ENCODE measurements around the gene RO60. TPM values are rescaled to one million over a fixed set of nuclear protein-coding genes. Genes with fewer than 3 reads are reported as not detected.
"Not testable (repeated sequence)": the region's sequence is repeated elsewhere in the genome, so short reads cannot be mapped to it uniquely, and the experiment has no call there.

The RO60 gene
- total RNA-seq, result 10 to 100 TPM; 67.5 to 71.2 TPM
- 100 to 1,000 TPM in 2 of 3 donors, 10 to 100 TPM in 1; 89.4 to 128 (median 104) TPM for polyA plus RNA-seq
- 58.1 to 150 (median 122) reads per million in 6 experiments for total RNA-seq

DNA sequence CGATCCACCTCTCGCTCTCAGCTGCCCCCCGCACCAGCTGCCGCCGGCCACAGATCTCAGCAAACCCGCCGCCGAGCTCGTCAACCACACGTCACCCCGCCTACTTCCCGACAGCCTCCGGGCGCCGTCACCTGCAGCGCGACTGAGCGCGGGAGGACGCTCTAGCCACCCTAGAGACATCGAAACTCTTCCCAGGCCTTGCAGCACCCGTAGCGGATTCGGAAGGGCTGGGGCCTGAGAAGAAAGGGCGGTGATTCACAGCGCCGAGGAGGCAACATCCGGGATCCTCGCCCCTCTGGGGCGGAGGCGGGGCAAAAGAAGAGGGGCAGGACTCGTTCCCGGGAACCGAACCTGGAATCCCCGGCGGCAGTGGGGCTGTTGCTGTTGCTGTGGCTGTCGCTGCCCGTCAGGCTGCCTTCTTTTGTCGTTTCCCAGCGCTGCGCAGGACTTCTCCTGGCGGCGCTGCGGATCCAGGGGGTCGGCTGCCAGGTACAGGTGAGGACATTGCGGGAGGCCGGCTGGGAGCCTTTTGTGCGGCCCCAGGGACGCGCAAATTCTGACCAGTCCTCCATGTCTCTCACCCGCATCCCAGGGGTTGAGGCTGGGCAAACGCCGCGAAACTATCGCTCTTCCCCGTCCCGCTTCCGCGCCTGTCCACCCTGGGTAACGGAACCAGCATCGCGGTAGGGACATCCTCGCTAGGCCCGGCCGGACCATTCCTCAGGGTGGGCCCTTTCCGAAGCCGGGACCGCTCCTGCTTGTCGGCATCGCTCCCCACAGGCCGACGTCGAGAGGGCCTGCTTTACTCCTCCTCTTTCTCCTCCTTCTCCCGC is at the start of gene RO60, which contains the start of gene UCHL5:
TSS of gene RO60 (plus strand) at position 331 of the 833 bp plus-strand sequence. CDS start 9,443 bp downstream, outside the sequence.
TSS of gene UCHL5 (minus strand) at position 79 of the 833 bp plus-strand sequence. CDS start 100 bp downstream, outside the sequence.
- H3K4me3 Mint-ChIP-seq, result peak within 1 kb of the TSS; percentile 92 to 100 (median 98)
- H3K36me3 Mint-ChIP-seq, result peaks cover 0 to 5% (median 2%) of the 10 kb centered on the region in 3 donors
- peaks cover 28 to 71% (median 64%) of the 10 kb centered on the region in 4 donors for H3K4me1 Mint-ChIP-seq
- POLR2A ChIA-PET, result interaction anchor here (0.6 to 1.7 kb wide), 8 partner anchors 11 to 256 kb away, joined by 3 to 30 read pairs (median 4); partner anchors contain the start of genes CDC73 and RGS2
- no peaks in the 10 kb centered on the region for H3K9me3 Mint-ChIP-seq
- peak within 1 kb of the TSS; percentile 96 to 100 (median 98) for H3K27ac Mint-ChIP-seq
- DNase-seq (peak; percentile 82 to 96 (median 92)), ATAC-seq (peak; percentile 95 to 96)
- no peaks in the 10 kb centered on the region for H3K27me3 Mint-ChIP-seq

DNA sequence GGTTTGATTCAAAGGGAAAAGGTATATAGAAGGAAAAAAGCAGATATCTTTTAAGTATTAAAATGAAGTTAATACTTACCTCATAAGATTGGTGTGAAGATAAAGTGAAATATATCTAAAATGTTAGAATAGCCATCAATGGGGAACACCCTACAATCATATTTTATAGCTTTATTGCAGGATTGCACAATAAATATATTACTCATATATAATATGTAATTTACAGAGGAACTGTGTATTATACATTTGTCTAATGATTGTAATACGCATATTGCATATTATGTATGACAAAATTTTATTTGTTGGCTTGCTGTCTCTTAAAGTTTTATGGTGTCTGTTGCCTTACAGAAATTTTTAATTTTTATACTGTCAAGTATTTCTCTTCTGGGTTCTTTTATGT is 48.0 kb upstream of the RO60 start:
- DNase-seq (no peak), ATAC-seq (no peak)
- Mint-ChIP-seq H3K9me3 (peaks cover 0 to 5% (median 0%) of the 10 kb centered on the region in 9 donors), H3K4me1 (no peaks in the 10 kb centered on the region), H3K27ac (peak overlapping the region in 1 of 10 donors; percentile 24), H3K36me3 (peaks cover 0 to 11% (median 8%) of the 10 kb centered on the region in 3 donors), H3K27me3 (no peaks in the 10 kb centered on the region), H3K4me3 (no peak overlapping the region)
- POLR2A ChIA-PET, result no interaction called here

- POLR2A ChIA-PET, result no interaction called here
- H3K4me3 Mint-ChIP-seq, result no peak overlapping the region
- ATAC-seq, result no peak
These were observed 46.4 kb upstream of the RO60 start for GRCh38 chr1:193013005-193013404.

DNA sequence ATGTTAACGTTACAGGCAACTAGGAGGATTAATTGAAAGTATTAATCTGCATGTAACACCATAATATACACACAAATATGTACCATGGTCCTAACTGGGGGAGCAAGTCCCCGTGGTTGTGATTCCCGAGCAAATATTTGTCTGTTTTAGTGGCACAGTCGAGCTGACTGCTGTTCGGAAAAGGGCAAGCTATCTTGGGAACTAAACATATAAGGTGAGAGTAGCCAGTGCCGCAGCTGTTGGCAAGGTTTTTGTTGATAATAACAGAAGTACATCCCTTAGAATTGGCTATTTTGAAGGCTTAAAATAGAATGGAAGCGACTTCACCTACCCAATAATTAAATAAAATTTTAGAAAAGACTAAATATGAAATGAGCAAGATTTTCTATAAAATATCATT is 45.7 kb upstream of the RO60 start:
- Mint-ChIP-seq H3K36me3 (peaks cover 0 to 14% (median 3%) of the 10 kb centered on the region in 3 donors), H3K27ac (no peak overlapping the region), H3K4me3 (no peak overlapping the region), H3K27me3 (no peaks in the 10 kb centered on the region), H3K4me1 (no peaks in the 10 kb centered on the region), H3K9me3 (no peaks in the 10 kb centered on the region)
- ATAC-seq, result no peak
- no peak for DNase-seq
- POLR2A ChIA-PET, result no interaction called here

More at GRCh38 chr1:193013005-193013404, 46.4 kb upstream of the RO60 start:
- no peaks in the 10 kb centered on the region for H3K9me3 Mint-ChIP-seq
- H3K4me1 Mint-ChIP-seq, result no peaks in the 10 kb centered on the region
- DNase-seq, result no peak
- no peak overlapping the region for H3K27ac Mint-ChIP-seq
- no peaks in the 10 kb centered on the region for H3K27me3 Mint-ChIP-seq
- H3K36me3 Mint-ChIP-seq, result peaks cover 0 to 12% (median 3%) of the 10 kb centered on the region in 3 donors

DNA sequence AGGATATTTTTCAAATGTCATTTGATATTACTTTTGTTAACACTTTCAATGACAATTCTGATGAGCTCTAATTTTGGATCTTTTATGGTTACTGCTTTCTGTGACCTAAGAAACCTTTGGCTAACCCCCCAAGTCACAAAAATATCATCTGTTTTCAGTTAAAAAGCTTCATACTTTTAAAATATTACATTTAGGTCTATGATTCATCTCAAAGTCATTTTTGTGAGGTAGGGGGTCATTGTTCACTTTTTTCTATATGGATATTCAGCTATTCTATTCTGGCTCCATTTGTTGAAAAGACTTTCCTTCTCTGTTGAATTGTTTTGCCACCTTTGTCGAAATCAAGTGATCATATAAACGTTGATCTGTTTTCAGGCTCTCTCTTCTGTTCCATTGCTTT is 45.0 kb upstream of the RO60 start:
- no peaks in the 10 kb centered on the region for H3K9me3 Mint-ChIP-seq
- H3K27me3 Mint-ChIP-seq, result no peaks in the 10 kb centered on the region
- DNase-seq (no peak), ATAC-seq (no peak)
- H3K27ac Mint-ChIP-seq, result no peak overlapping the region
- no peaks in the 10 kb centered on the region for H3K4me1 Mint-ChIP-seq
- H3K36me3 Mint-ChIP-seq, result peaks cover 0 to 14% (median 3%) of the 10 kb centered on the region in 3 donors
- H3K4me3 Mint-ChIP-seq, result no peak overlapping the region
- POLR2A ChIA-PET, result no interaction called here

DNA sequence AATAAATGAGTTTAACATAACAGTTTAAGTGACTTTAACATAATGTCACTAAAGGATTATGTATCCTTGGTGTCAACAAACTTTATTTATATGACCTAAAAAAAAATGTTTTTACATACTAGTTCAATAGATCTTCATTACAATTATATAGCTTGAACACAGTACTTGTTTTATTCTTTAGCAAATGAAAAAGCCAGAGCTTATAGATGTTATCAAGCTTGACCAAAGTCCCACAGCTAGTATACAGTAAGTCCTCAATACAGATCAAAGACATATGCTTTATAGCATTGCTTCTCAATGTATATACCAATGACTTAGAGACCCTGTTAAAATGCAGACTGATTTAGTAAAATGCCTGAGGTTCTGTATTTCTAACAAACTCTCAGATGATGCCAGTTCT is 42.6 kb upstream of the RO60 start:
- Mint-ChIP-seq H3K4me1 (no peaks in the 10 kb centered on the region), H3K27me3 (no peaks in the 10 kb centered on the region), H3K4me3 (no peak overlapping the region), H3K27ac (no peak overlapping the region), H3K36me3 (peaks cover 0 to 24% (median 5%) of the 10 kb centered on the region in 3 donors), H3K9me3 (no peaks in the 10 kb centered on the region)
- POLR2A ChIA-PET, result no interaction called here
- no peak for ATAC-seq
- DNase-seq, result no peak

GRCh38 chr1:193019442-193020026 is 39.9 kb upstream of the RO60 start:
- no peak for ATAC-seq
- no peaks in the 10 kb centered on the region for H3K4me1 Mint-ChIP-seq
- no peaks in the 10 kb centered on the region for H3K9me3 Mint-ChIP-seq
- no peaks in the 10 kb centered on the region for H3K27me3 Mint-ChIP-seq
- no peak overlapping the region for H3K27ac Mint-ChIP-seq
- POLR2A ChIA-PET, result no interaction called here
- peak in 3 of 10 donors; percentile 33 to 40 (median 37) for DNase-seq
- peaks cover 4 to 37% (median 8%) of the 10 kb centered on the region in 3 donors for H3K36me3 Mint-ChIP-seq
- H3K4me3 Mint-ChIP-seq, result no peak overlapping the region

GRCh38 chr1:193025218-193025617 is 34.2 kb upstream of the RO60 start:
- no peak overlapping the region for H3K4me3 Mint-ChIP-seq
- H3K4me1 Mint-ChIP-seq, result peaks cover 0 to 3% (median 0%) of the 10 kb centered on the region in 4 donors
- H3K9me3 Mint-ChIP-seq, result no peaks in the 10 kb centered on the region
- POLR2A ChIA-PET, result no interaction called here
- no peak overlapping the region for H3K27ac Mint-ChIP-seq
- ATAC-seq, result no peak
- no peaks in the 10 kb centered on the region for H3K27me3 Mint-ChIP-seq
- DNase-seq, result no peak
- H3K36me3 Mint-ChIP-seq, result peaks cover 4 to 60% (median 8%) of the 10 kb centered on the region in 3 donors

DNA sequence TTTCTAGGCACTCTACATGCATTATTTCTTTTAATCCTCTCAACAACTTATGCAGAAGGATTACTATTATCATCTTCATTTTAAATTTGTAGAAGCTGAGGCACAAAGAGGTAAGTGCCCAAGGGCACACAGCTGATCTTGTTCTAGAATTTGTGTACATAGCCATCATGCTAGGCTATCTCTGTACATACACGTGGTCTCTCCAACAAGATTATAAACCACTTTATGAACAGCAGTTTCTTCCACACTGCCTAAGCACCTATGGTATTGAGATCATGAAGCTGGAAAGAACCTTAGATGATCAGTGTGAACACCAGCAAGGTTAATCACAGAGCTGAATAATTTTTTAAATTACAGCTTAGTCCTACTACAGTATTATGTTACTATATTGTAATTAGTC is 29.1 kb upstream of the RO60 start:
- Mint-ChIP-seq H3K36me3 (peaks cover 0 to 47% (median 6%) of the 10 kb centered on the region in 3 donors), H3K27me3 (no peaks in the 10 kb centered on the region), H3K4me1 (peaks cover 9 to 13% (median 11%) of the 10 kb centered on the region in 4 donors), H3K4me3 (no peak overlapping the region), H3K27ac (no peak overlapping the region), H3K9me3 (no peaks in the 10 kb centered on the region)
- POLR2A ChIA-PET, result no interaction called here
- no peak for DNase-seq
- no peak for ATAC-seq

DNA sequence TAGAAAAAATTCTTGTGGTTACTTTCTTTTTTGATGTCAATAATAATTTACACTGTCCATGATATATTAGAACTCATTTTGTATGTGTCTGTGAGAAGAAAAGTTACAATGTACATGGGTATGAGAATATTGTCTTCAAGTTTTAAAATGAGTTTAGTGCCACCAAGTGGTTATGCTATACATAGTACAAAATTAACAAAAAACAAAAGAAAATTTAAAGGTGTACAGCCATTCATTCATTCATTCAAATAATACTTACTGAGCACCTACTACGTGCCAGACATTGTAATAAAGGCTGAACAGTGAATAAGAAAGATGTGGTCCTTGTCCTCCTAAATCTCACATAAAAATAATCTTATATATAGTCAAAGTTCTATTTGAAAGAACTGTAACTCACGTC is 28.0 kb upstream of the RO60 start:
- H3K27ac Mint-ChIP-seq, result no peak overlapping the region
- H3K9me3 Mint-ChIP-seq, result no peaks in the 10 kb centered on the region
- DNase-seq (peak in 2 of 10 donors; percentile 2 to 10), ATAC-seq (peak in 1 of 2 donors; percentile 39)
- peaks cover 9 to 24% (median 19%) of the 10 kb centered on the region in 4 donors for H3K4me1 Mint-ChIP-seq
- no peak overlapping the region for H3K4me3 Mint-ChIP-seq
- H3K27me3 Mint-ChIP-seq, result no peaks in the 10 kb centered on the region
- H3K36me3 Mint-ChIP-seq, result peaks cover 0 to 42% (median 6%) of the 10 kb centered on the region in 3 donors
- POLR2A ChIA-PET, result no interaction called here

DNA sequence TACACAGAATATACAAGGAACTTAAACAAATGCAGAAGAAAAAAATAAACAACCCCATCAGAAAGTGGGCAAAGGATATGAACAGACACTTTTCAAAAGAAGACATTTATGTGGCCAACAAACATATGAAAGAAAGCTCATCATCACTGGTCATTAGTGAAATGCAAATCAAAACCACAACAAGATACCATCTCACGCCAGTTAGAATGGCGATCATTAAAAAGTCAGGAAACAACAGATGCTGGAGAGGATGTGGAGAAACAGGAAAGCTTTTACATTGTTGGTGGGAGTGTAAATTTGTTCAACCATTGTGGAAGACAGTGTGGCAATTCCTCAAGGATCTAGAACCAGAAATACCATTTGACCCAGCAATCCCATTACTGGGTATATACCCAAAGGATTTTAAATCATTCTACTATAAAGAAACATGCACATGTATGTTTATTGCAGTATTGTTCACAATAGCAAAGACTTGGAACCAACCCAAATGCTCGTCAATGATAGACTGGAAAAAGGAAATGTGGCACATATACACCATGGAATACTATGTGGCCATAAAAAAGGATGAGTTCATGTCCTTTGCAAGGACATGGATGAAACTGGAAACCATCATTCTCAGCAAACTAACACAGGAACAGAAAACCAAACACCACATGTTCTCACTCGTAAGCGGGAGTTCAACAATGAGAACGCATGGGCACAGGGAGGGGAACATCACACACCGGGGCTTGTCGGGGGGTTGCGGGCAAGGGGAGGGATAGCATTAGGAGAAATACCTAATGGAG is 26.6 kb upstream of the RO60 start:
- H3K4me3 Mint-ChIP-seq, POLR2A ChIA-PET, H3K27me3 Mint-ChIP-seq, DNase-seq, H3K9me3 Mint-ChIP-seq, ATAC-seq: not testable (repeated sequence)
- peaks cover 16 to 36% (median 29%) of the 10 kb centered on the region in 4 donors for H3K4me1 Mint-ChIP-seq
- peaks cover 0 to 40% (median 12%) of the 10 kb centered on the region in 3 donors for H3K36me3 Mint-ChIP-seq
- H3K27ac Mint-ChIP-seq, result peak overlapping the region in 1 of 10 donors; percentile 9

GRCh38 chr1:193033610-193034009 is 25.8 kb upstream of the RO60 start:
- ATAC-seq (no peak), DNase-seq (no peak)
- Mint-ChIP-seq H3K4me3 (no peak overlapping the region), H3K9me3 (no peaks in the 10 kb centered on the region), H3K27me3 (no peaks in the 10 kb centered on the region), H3K36me3 (peaks cover 0 to 40% (median 14%) of the 10 kb centered on the region in 3 donors), H3K27ac (no peak overlapping the region), H3K4me1 (peaks cover 16 to 36% (median 30%) of the 10 kb centered on the region in 4 donors)
- POLR2A ChIA-PET, result no interaction called here
